Measurements from ENCODE around the gene CACNA1B. TPM values are rescaled to one million over a fixed set of nuclear protein-coding genes. Genes with fewer than 3 reads are reported as not detected.

CACNA1B gene
- polyA plus RNA-seq, 1 of the 3 experiments (the other 2 are of a cell fraction), result 0.03 TPM

- H3K9me3 ChIP-seq, result no peaks in the 10 kb centered on the region
- no peak overlapping the region for H2AFZ ChIP-seq (ENCODE audit: low read depth)
- DNase-seq, result no peak
- no peaks in the 10 kb centered on the region for H4K20me1 ChIP-seq (ENCODE audit: insufficient read depth)
- H3F3A ChIP-seq (replicated peaks; ENCODE audit: insufficient read depth), result no peaks in the 10 kb centered on the region
- peaks cover 0 to 18% of the 10 kb centered on the region in 2 experiments; a peak in 2 of 4 replicates for H3K4me1 ChIP-seq (ENCODE audit: control insufficient read depth in 1 of 2, insufficient read depth in 2 of 2, low read depth in 1 of 2, low read length in 1 of 2)
- CTCF ChIA-PET, result interaction anchor here (0.5 to 1.1 kb wide), 2 partner anchors 17 to 195 kb away, joined by 3 read pairs; no protein-coding TSS in a partner anchor
- no peaks in the 10 kb centered on the region for H3K79me2 ChIP-seq (ENCODE audit: insufficient read depth)
- H3K36me3 ChIP-seq (replicated peaks in 1 of 2; ENCODE audit: control insufficient read depth in 1 of 2, insufficient read depth in 2 of 2, low read length in 1 of 2), result no peaks in the 10 kb centered on the region
- H3K9ac ChIP-seq, result no peak overlapping the region
- TF ChIP-seq NFIC (IDR thresholded peaks at IDR 0.05; ENCODE audit: borderline replicate concordance) (no peak), SIN3A (IDR thresholded peaks at IDR 0.05; ENCODE audit: borderline replicate concordance, low read depth, low read length) (no peak), TCF12 (IDR thresholded peaks at IDR 0.05) (no peak), ZBTB33 (IDR thresholded peaks at IDR 0.05; ENCODE audit: borderline replicate concordance, low read depth) (no peak), JUND (IDR thresholded peaks at IDR 0.05) (no peak), EP300 (IDR thresholded peaks at IDR 0.05; ENCODE audit: borderline replicate concordance in 1 of 2, low read depth in 1 of 2, low read length in 1 of 2) (no peak), YY1 (IDR thresholded peaks at IDR 0.05; ENCODE audit: low read depth) (no peak), FOXJ3 (CRISPR knock-in tag; IDR thresholded peaks at IDR 0.05) (no peak), RXRA (IDR thresholded peaks at IDR 0.05; ENCODE audit: borderline replicate concordance, low read depth) (no peak), REST (IDR thresholded peaks at IDR 0.05; ENCODE audit: low read depth, low read length) (no peak), IRF3 (IDR thresholded peaks at IDR 0.05; ENCODE audit: low read depth, low read length) (no peak), MXI1 (IDR thresholded peaks at IDR 0.05; ENCODE audit: low read depth, low read length) (no peak), RAD21 (IDR thresholded peaks at IDR 0.05; ENCODE audit: low read length) (no peak)
- H3K27ac ChIP-seq (ENCODE audit: low read depth in 2 of 2, low read length in 1 of 2), result no peak overlapping the region
- no peak overlapping the region for H3K4me2 ChIP-seq
- no peaks in the 10 kb centered on the region for H3K27me3 ChIP-seq (ENCODE audit: insufficient read depth)
- no peak overlapping the region for H3K4me3 ChIP-seq (ENCODE audit: low read depth in 2 of 2, low read length in 1 of 2)
- no peaks in the 10 kb centered on the region for H3K9me2 ChIP-seq
- POLR2A ChIA-PET, result no interaction called here
- 14% methylated on average over 8 of the region's 9 CpGs for WGBS (ENCODE audit: low lambda C conversion rate)
Measured at GRCh38 chr9:138065287-138065686, 187.7 kb downstream of the CACNA1B start.

Measured in SK-N-SH (cell line).